ENCODE measurements around the gene PITPNC1.
A peak's percentile ranks its signal among the peaks of the same experiment; 100 is the strongest.
"Not testable (repeated sequence)": the region's sequence is repeated elsewhere in the genome, so short reads cannot be mapped to it uniquely, and the experiment has no call there.

PITPNC1 gene

GRCh38 chr17:67401598-67402504 lies 24.8 kb downstream of the PITPNC1 start:
- DNase-seq, result peak; percentile 90

GRCh38 chr17:67403065-67403464 lies 26.0 kb downstream of the PITPNC1 start:
- DNase-seq, result no peak

GRCh38 chr17:67403483-67403882 lies 26.4 kb downstream of the PITPNC1 start:
- DNase-seq, result no peak

- not testable (repeated sequence) for DNase-seq
Measured at GRCh38 chr17:67408455-67408830, 31.4 kb downstream of the PITPNC1 start.

- peak; percentile 49 for DNase-seq
Measured at GRCh38 chr17:67411397-67411796, 34.3 kb downstream of the PITPNC1 start.

GRCh38 chr17:67412032-67412431 lies 35.0 kb downstream of the PITPNC1 start:
- DNase-seq, result no peak

GRCh38 chr17:67412941-67413340 lies 35.9 kb downstream of the PITPNC1 start:
- peak; percentile 47 for DNase-seq

GRCh38 chr17:67413388-67413787 lies 36.3 kb downstream of the PITPNC1 start:
- DNase-seq, result no peak

- DNase-seq, result no peak
Measured at GRCh38 chr17:67414130-67414529, 37.0 kb downstream of the PITPNC1 start.

- no peak for DNase-seq
Measured at GRCh38 chr17:67414559-67414958, 37.5 kb downstream of the PITPNC1 start.

GRCh38 chr17:67415291-67415690 lies 38.2 kb downstream of the PITPNC1 start:
- DNase-seq, result no peak

- no peak for DNase-seq
Measured at GRCh38 chr17:67417507-67417906, 40.4 kb downstream of the PITPNC1 start.

GRCh38 chr17:67420994-67421393 lies 43.9 kb downstream of the PITPNC1 start:
- DNase-seq, result no peak

- peak; percentile 90 for DNase-seq
Measured at GRCh38 chr17:67421869-67422273, 44.8 kb downstream of the PITPNC1 start.

- not testable (repeated sequence) for DNase-seq
Measured at GRCh38 chr17:67422296-67422695, 45.2 kb downstream of the PITPNC1 start.

- DNase-seq, result no peak
Measured at GRCh38 chr17:67422897-67423296, 45.8 kb downstream of the PITPNC1 start.

GRCh38 chr17:67425571-67426160 lies 48.6 kb downstream of the PITPNC1 start:
- no peak for DNase-seq

GRCh38 chr17:67427424-67427823 lies 50.3 kb downstream of the PITPNC1 start:
- no peak for DNase-seq

GRCh38 chr17:67430515-67430914 lies 53.4 kb downstream of the PITPNC1 start:
- not testable (repeated sequence) for DNase-seq

GRCh38 chr17:67431249-67432015 lies 54.4 kb downstream of the PITPNC1 start:
- peak; percentile 88 for DNase-seq

- no peak for DNase-seq
Measured at GRCh38 chr17:67433248-67433924, 56.3 kb downstream of the PITPNC1 start.

- peak; percentile 90 for DNase-seq
Measured at GRCh38 chr17:67434061-67434525, 57.0 kb downstream of the PITPNC1 start.

- peak; percentile 70 for DNase-seq
Measured at GRCh38 chr17:67435122-67435521, 58.0 kb downstream of the PITPNC1 start.
